Activated CD8-positive, alpha-beta memory T cell treated with anti-CD3 and anti-CD28 coated beads, Interleukin-2, amount 50 U/mL, for 1 hour (primary cell): ENCODE measurements around the gene RCSD1.
"Not testable (repeated sequence)": the region's sequence is repeated elsewhere in the genome, so short reads cannot be mapped to it uniquely, and the experiment has no call there.

Experiments used
- DNase-seq: peaks from one replicate; pipeline ENCODE4 v3.0.0-alpha.2; 2020; ENCODE audit errors: extremely low read depth

Gene RCSD1

GRCh38 chr1:167629681-167630567 is at the start of gene RCSD1:
Gene RCSD1, plus strand, starts transcription at chr1:167630232. Its CDS starts 192 bp downstream, at chr1:167630424.
- DNase-seq = no peak

DNA sequence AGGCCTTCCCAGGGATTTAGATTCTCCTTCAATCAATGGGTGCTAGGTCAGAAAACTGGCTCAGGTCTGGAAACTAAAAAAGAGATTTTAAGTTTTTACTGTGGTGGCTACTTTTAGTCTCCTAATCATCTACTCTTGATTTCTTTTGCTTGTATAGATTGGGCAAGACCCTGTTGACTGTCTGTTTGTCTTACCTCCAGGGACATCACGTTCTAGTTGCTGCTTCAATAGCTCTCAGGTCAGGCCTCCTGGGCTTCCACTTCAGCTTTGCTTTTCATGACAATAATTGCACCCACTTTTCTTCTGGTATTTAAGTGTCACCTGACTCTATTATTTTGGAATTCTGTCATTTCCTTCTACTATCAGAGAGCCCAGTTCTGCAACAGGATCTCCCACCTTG is 48.0 kb upstream of the RCSD1 start:
- no peak for DNase-seq

- no peak for DNase-seq
Observed at GRCh38 chr1:167582722-167583121, 47.3 kb upstream of the RCSD1 start.

DNA sequence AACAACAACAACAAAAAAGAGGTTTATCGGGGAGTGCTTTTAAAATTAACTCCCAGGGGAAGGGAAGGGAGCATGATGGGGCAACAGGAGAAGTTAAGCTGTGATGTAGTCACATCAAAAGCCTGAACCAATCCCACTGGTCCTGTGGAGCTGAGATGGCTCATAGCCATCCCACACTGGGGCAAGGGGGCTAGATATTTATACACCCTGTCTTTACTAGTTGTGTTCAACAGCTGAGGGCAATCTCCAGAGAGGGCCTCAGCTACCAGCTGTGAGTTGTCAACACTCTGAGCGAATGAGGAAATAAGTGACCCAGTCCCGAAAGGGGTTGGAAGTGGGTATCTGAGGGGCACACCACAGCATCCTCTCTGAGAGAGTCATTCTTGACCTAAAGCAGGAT is 45.5 kb upstream of the RCSD1 start:
- DNase-seq = no peak

DNA sequence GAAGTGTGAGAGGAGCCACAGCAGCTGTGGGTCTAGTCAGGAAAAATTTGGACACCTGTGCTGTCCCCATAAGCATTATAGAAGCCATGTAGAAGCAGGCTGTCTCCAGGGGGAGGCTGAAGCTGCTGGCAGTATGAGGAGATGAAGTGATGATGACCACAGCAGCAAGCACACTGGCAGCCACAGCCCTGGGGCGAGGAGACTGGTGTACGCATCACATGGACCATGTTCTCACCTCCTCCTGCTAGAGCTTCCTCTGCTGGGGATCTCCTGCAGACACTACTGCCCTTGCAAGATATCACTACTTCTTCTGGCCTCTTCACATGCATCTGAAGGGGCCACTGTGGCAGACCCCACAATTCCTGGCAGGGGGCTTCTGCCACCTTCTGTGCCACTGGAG is 42.7 kb upstream of the RCSD1 start:
- DNase-seq = no peak

- DNase-seq = no peak
Observed at GRCh38 chr1:167587872-167588271, 42.2 kb upstream of the RCSD1 start.

GRCh38 chr1:167588361-167588760 is 41.7 kb upstream of the RCSD1 start:
- no peak for DNase-seq

DNA sequence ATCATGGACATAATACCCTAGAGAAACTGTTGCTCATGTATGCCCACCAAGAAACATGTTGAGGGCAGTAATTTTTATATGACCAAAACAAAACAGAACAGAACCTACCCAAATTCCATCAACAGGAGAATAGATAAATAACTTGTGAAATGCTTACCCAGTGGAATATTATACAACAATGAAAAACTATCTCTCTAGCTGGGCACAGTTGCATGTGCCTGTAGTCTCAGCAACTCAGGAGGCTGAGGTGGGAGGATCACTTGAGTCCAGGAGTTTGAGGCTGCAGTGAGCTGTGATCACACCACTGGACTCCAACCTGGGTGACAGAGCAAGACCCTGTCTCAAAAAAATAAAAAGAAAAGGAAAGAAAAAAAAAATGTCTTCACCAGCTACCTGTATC is 37.6 kb upstream of the RCSD1 start:
- DNase-seq = no peak

GRCh38 chr1:167593860-167594259 is 36.2 kb upstream of the RCSD1 start:
- DNase-seq = no peak

DNA sequence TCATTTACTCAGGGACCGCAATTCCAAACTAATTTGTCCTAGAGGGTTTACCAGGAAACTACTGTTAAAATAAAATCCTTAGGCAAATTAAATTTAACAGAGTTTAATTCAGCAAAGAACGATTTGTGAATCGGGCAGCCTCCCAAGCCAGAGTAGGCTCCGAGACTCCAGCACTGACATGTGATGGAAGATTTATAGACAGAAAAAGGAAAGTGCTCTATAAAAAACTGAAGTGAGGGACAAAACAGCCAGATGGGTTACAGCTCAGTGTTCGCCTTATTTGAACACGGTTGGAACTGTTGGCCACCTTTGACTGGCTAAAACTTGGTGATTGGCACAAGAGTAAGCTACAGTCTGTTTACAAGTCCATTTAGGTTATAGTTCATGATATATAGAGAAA is 35.2 kb upstream of the RCSD1 start:
- no peak for DNase-seq

DNA sequence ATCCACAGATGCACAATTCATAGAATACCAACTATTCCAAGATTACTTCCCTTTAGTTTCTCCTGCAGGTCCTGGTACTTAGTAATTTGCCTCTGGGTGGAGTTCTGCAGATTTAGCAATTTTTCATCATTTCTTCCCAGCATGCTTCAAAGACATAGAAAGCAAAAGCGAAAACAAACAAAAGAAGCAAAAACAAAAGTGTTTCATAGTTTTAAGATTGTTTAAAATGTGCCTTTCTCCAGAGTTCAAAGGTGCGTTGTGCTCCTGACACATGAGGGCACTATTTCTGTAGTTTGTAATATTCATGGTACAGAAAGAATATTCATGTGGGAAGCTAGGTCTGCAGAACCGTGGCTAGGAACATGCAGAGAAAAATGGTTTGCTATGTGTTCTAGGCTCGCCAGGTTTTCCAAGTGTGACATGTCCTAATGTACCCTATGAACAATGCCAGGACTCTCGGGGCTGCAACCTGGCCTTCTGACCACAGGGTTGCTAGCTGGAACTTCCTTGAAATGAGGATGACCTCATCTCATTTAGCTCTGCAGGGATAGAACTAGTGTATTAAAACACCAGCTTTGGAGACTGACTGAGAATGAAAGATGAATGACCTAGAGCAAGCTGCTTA is 30.0 kb upstream of the RCSD1 start:
- peak; percentile 9 for DNase-seq

- no peak for DNase-seq
Observed at GRCh38 chr1:167601442-167602383, 28.3 kb upstream of the RCSD1 start.

GRCh38 chr1:167602840-167603239 is 27.2 kb upstream of the RCSD1 start:
- no peak for DNase-seq

DNA sequence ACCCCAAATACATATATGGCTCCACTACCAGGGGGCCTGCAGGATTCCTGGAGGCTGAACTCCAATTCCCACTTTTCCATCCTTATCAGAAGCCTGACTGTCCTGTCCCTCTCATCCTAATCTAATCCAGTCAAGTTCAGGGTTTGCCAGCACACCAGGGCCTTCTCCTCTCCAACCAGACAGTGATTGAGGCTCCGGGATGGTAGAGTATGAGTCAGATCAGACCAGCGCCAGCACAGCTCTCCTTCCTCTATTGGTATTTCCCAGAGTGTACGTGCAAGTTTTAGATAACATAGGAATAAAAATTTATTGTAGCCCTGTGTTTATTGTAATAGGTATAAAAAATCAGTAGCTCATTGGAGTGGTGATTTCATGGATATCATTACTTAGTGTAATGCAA is 24.5 kb upstream of the RCSD1 start:
- DNase-seq = no peak

DNA sequence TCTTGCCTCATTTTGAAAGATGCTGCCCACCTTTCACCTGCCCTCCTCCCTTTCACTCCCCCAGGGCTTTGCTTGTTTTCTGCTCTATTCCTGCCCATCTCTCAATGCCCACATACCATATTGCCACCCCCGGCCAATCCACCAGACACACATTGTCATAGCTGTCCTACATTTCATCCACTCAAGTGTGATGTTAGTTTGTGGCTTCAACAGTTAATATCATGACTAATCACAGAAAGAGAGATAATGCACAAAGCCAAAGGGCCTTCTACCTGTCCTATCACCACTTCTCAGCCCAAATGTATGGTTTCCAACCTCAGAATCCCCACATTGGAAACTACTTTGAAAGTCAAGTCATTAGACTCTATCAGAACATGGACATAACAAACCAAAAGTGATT is 18.0 kb upstream of the RCSD1 start:
- no peak for DNase-seq

DNA sequence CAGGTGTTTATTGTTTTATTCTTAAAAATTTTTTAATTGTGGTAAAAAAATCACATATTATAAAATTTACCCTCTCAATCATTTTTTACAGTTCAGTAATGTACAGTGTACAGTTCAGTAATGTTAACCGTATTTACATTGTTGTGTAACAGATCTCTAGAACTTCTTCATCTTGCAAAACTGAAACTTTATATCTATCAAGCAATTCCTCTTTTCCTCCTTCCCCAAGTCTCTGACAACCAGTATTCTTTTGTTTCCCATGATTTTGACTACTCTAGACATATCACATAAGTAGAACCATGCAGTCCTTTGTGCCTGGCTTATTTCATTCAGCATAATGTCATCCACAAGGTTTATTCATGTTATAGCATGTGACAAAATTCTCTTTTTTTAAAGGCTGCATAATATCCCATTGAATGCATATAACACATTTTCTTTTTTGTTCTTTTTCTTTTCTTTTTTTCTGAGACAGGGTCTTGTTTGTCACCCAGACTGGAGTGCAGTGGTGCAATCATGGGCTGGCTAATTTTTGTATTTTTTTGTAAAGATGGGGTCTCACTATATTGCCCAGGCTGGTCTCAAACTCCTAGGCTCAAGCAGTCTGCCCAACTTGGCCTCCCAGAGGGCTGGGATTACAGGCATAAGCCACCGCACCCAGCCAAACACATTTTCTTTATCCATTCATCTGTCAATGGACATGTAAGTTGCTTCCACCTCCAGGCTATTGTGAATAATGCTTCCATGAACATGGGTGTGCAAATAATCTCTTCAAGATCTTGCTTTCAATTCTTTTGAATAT is 17.2 kb upstream of the RCSD1 start:
- no peak for DNase-seq

GRCh38 chr1:167613984-167614383 is 16.0 kb upstream of the RCSD1 start:
- not testable (repeated sequence) for DNase-seq

GRCh38 chr1:167614851-167615250 is 15.2 kb upstream of the RCSD1 start:
- DNase-seq = no peak

DNA sequence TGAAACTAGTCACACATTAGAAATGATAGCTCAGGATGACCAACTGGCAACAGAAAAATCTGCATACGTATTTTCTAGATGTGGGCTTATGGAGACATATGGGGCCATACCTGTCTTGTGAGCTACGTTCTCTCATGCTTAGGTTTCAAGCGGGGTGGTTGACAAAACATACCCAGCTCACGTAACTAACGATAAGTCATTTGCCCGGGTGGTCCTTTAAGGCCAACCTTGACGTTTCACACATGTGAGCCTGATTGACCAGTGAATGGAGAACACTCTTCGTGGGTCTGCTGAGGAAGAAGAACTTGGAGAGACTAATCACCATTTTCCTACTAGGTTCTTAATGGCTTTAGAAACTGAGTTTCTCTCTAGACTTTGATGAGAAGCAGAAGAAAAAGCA is 13.5 kb upstream of the RCSD1 start:
- DNase-seq = no peak

DNA sequence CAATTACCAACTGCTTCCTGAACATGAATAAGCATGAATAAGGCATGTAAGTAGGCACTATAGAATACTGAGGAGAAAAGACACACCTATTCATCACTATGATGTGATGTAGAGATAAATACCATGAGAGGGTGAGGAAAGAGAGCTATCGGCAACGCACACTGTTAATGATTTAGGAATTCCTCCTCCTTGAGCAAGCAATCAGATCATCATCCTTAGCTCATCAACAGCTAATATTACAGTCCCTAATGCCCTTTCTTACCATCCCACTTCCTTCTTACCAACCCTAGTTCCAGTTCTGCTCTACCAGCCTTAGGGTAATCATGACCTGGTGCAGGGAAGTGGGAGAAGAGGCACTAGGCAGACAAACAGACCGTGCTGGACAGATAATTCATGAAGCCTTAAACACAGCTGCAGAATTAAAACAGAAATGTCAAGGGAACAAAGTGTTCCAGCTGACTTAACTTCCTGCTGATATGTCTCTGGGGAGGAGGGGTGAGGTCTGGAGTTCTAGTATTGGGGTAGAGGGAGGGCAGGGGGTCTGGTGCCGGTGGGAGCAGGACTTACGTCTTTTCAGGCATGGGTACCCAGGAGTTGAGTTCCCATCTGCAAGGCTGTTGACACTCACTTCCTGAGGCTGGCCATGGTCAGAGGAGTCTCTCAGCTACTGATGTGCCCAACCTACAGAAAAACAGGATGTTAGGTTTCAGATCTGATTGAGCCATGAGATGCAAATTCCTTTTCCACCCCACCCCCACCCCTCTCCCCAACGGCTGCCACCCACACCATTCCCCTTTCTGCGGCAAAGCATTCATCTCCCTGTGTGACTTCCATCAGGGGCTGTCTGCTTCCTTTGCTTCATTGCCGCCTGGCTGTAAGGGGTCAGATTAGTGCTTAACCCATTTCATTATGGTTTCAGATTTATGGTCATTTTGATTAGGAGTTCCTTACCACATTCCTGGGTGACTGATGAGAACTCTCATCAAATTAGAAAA is 12.6 kb upstream of the RCSD1 start:
- no peak for DNase-seq
